Chondrocyte (in vitro differentiated cells): ENCODE data around the gene CHRND. TPM values are rescaled to one million over a fixed set of nuclear protein-coding genes. Genes with fewer than 3 reads are reported as not detected.

Experiments used
- DNase-seq: peaks from one replicate; pipeline ENCODE4 v3.0.0; 2021; ENCODE audit warnings: mixed read lengths, low spot score
- H3K27ac Mint-ChIP-seq: one replicate; pipeline ENCODE4 v1.8.0; 2021; ENCODE audit warnings: mild to moderate bottlenecking, moderate library complexity, mixed read lengths; ENCODE audit not compliant: unreplicated experiment
- H3K27me3 Mint-ChIP-seq: 2 replicates; pipeline ENCODE4 v1.8.0; 2021; ENCODE audit warnings: low read depth, mixed read lengths
- H3K36me3 Mint-ChIP-seq: 2 replicates; pipeline ENCODE4 v1.8.0; 2021; ENCODE audit warnings: low read depth, mixed read lengths
- H3K4me1 Mint-ChIP-seq: 2 replicates; pipeline ENCODE4 v1.8.0; 2021; ENCODE audit warnings: low read depth, mild to moderate bottlenecking, mixed read lengths
- H3K4me3 Mint-ChIP-seq: one replicate; pipeline ENCODE4 v1.8.0; 2021; ENCODE audit warnings: mild to moderate bottlenecking, moderate library complexity, mixed read lengths; ENCODE audit not compliant: unreplicated experiment
- H3K9me3 Mint-ChIP-seq: 2 replicates; pipeline ENCODE4 v1.8.0; 2021; ENCODE audit warnings: low read depth, mixed read lengths
- CTCF ChIP-seq: fragments of 200-600 bp; sonication (generic); IDR thresholded peaks from 2 replicates; pipeline ENCODE4 v1.5.0; 2021; ENCODE audit warnings: antibody characterized with exemption, mild to moderate bottlenecking, moderate library complexity
- total RNA-seq: library from RNA; stranded (reverse); gene quantifications from 3 replicates; pipeline ENCODE4 v1.2.1, GENCODE V29; 2021

Gene CHRND
- total RNA-seq, 1 donor from 2014 or later, result not detected

GRCh38 chr2:232488721-232489300, 37.1 kb upstream of the CHRND start:
- Mint-ChIP-seq H3K4me3 (no peak overlapping the region), H3K4me1 (peaks cover 7% of the 10 kb centered on the region), H3K27me3 (peaks cover 31% of the 10 kb centered on the region), H3K27ac (no peak overlapping the region), H3K36me3 (no peaks in the 10 kb centered on the region), H3K9me3 (no peaks in the 10 kb centered on the region)
- TF ChIP-seq CTCF, result no peak
- peak; percentile 44 for DNase-seq

GRCh38 chr2:232489516-232490220, 36.3 kb upstream of the CHRND start:
- Mint-ChIP-seq H3K9me3 (no peaks in the 10 kb centered on the region), H3K4me1 (peaks cover 7% of the 10 kb centered on the region), H3K4me3 (no peak overlapping the region), H3K27ac (no peak overlapping the region), H3K36me3 (no peaks in the 10 kb centered on the region), H3K27me3 (peaks cover 24% of the 10 kb centered on the region)
- TF ChIP-seq CTCF, result no peak
- peak; percentile 72 for DNase-seq

- no peak overlapping the region for H3K27ac Mint-ChIP-seq
- H3K4me1 Mint-ChIP-seq, result peaks cover 2% of the 10 kb centered on the region
- peaks cover 16% of the 10 kb centered on the region for H3K27me3 Mint-ChIP-seq
- no peaks in the 10 kb centered on the region for H3K36me3 Mint-ChIP-seq
- H3K9me3 Mint-ChIP-seq, result no peaks in the 10 kb centered on the region
- no peak overlapping the region for H3K4me3 Mint-ChIP-seq
- peak; percentile 86 for DNase-seq
- TF ChIP-seq CTCF, result no peak
Measured at GRCh38 chr2:232490221-232491138, 35.5 kb upstream of the CHRND start.

GRCh38 chr2:232491139-232491780, 34.7 kb upstream of the CHRND start:
- Mint-ChIP-seq H3K4me3 (no peak overlapping the region), H3K9me3 (no peaks in the 10 kb centered on the region), H3K27ac (no peak overlapping the region), H3K27me3 (peaks cover 15% of the 10 kb centered on the region), H3K36me3 (no peaks in the 10 kb centered on the region), H3K4me1 (peaks cover 2% of the 10 kb centered on the region)
- DNase-seq, result peak; percentile 67
- no peak for TF ChIP-seq CTCF
